ENCODE measurements around the gene RNU7-1. TPM values are rescaled to one million over a fixed set of nuclear protein-coding genes. Genes with fewer than 3 reads are reported as not detected.

RNU7-1 gene
- total RNA-seq, 1 donor from 2014 or later = not detected

- FAIRE-seq = no peak
- no peak for DNase-seq (ENCODE audit: low read depth)
- no peaks in the 10 kb centered on the region for H3K27me3 ChIP-seq (ENCODE audit: control insufficient read depth, insufficient read depth, low read length)
- no peak for TF ChIP-seq CTCF (IDR thresholded peaks at IDR 0.05; ENCODE audit: insufficient read depth, low read length, severe bottlenecking)
- H3K36me3 ChIP-seq (ENCODE audit: control insufficient read depth, insufficient read depth, low read length) = peaks cover 8% of the 10 kb centered on the region
- no peak overlapping the region for H3K4me3 ChIP-seq (ENCODE audit: low read depth, low read length)
Observed at GRCh38 chr12:6957151-6957701, 13.6 kb downstream of the RNU7-1 start.

GRCh38 chr12:6957741-6958608 is 14.4 kb downstream of the RNU7-1 start:
- TF ChIP-seq CTCF (IDR thresholded peaks at IDR 0.05; ENCODE audit: insufficient read depth, low read length, severe bottlenecking) = no peak
- FAIRE-seq = no peak
- no peak overlapping the region for H3K4me3 ChIP-seq (ENCODE audit: low read depth, low read length)
- DNase-seq (ENCODE audit: low read depth) = no peak
- H3K36me3 ChIP-seq (ENCODE audit: control insufficient read depth, insufficient read depth, low read length) = peaks cover 8% of the 10 kb centered on the region
- no peaks in the 10 kb centered on the region for H3K27me3 ChIP-seq (ENCODE audit: control insufficient read depth, insufficient read depth, low read length)

GRCh38 chr12:6958609-6959057 is 15.0 kb downstream of the RNU7-1 start:
- FAIRE-seq = no peak
- no peak for DNase-seq (ENCODE audit: low read depth)
- Histone ChIP-seq H3K36me3 (ENCODE audit: control insufficient read depth, insufficient read depth, low read length) (peaks cover 8% of the 10 kb centered on the region), H3K4me3 (ENCODE audit: low read depth, low read length) (no peak overlapping the region), H3K27me3 (ENCODE audit: control insufficient read depth, insufficient read depth, low read length) (no peaks in the 10 kb centered on the region)
- TF ChIP-seq CTCF (IDR thresholded peaks at IDR 0.05; ENCODE audit: insufficient read depth, low read length, severe bottlenecking) = no peak

GRCh38 chr12:6959058-6959804 is 15.6 kb downstream of the RNU7-1 start:
- DNase-seq (ENCODE audit: low read depth) (no peak), FAIRE-seq (no peak)
- H3K27me3 ChIP-seq (ENCODE audit: control insufficient read depth, insufficient read depth, low read length) = no peaks in the 10 kb centered on the region
- no peak overlapping the region for H3K4me3 ChIP-seq (ENCODE audit: low read depth, low read length)
- no peak for TF ChIP-seq CTCF (IDR thresholded peaks at IDR 0.05; ENCODE audit: insufficient read depth, low read length, severe bottlenecking)
- H3K36me3 ChIP-seq (ENCODE audit: control insufficient read depth, insufficient read depth, low read length) = peaks cover 10% of the 10 kb centered on the region

- no peaks in the 10 kb centered on the region for H3K27me3 ChIP-seq (ENCODE audit: control insufficient read depth, insufficient read depth, low read length)
- DNase-seq (ENCODE audit: low read depth) = no peak
- no peak for FAIRE-seq
- H3K4me3 ChIP-seq (ENCODE audit: low read depth, low read length) = no peak overlapping the region
- peaks cover 14% of the 10 kb centered on the region for H3K36me3 ChIP-seq (ENCODE audit: control insufficient read depth, insufficient read depth, low read length)
- TF ChIP-seq CTCF (IDR thresholded peaks at IDR 0.05; ENCODE audit: insufficient read depth, low read length, severe bottlenecking) = no peak
Observed at GRCh38 chr12:6959805-6960592, 16.4 kb downstream of the RNU7-1 start.

Data from bronchial epithelial cell (primary cell).